Measurements from ENCODE around the gene SLC25A44.

SLC25A44 gene

GRCh38 chr1:156151093-156151688, 42.7 kb upstream of the SLC25A44 start:
- Histone ChIP-seq H3K9ac (ENCODE audit: low read depth in 1 of 2, low read length in 2 of 2) (no peak overlapping the region), H3K27ac (ENCODE audit: low read depth, low read length) (peak overlapping the region; percentile 3), H3K4me1 (ENCODE audit: control insufficient read depth in 1 of 2, insufficient read depth in 2 of 2, low read length in 2 of 2) (peaks cover 30 to 38% of the 10 kb centered on the region in 2 donors), H3K4me3 (ENCODE audit: low read depth in 1 of 2, low read length in 2 of 2) (no peak overlapping the region), H3K9me3 (ENCODE audit: control insufficient read depth in 1 of 2, low read length in 2 of 2) (no peaks in the 10 kb centered on the region), H3K27me3 (ENCODE audit: control insufficient read depth in 1 of 2, insufficient read depth in 2 of 2, low read length in 2 of 2) (no peaks in the 10 kb centered on the region), H3K36me3 (ENCODE audit: control insufficient read depth in 1 of 2, insufficient read depth in 2 of 2, low read length in 2 of 2) (no peaks in the 10 kb centered on the region)

DNA sequence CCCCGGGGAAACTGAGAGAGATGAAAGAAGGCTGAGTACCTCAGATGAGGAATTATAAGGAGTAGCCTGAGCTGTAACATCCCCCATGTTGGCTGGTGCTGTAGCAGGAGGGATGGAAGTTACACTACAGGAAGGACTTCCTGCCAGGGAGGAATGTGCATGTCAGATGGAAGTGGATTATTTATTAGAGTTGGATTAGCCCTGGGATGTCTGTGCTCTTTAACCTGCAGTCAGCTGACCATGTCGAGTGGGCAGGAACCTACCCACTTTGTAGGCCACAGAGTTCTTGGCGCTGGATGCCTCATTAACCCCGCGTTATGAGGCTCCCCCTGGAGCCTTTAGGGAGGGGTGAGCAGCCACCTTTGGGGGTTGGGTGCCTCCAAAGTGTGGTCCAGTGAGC, 41.3 kb upstream of the SLC25A44 start:
- no peak overlapping the region for H3K4me3 ChIP-seq (ENCODE audit: low read depth in 1 of 2, low read length in 2 of 2)
- no peaks in the 10 kb centered on the region for H3K9me3 ChIP-seq (ENCODE audit: control insufficient read depth in 1 of 2, low read length in 2 of 2)
- H3K9ac ChIP-seq (ENCODE audit: low read depth in 1 of 2, low read length in 2 of 2), result no peak overlapping the region
- H3K36me3 ChIP-seq (ENCODE audit: control insufficient read depth in 1 of 2, insufficient read depth in 2 of 2, low read length in 2 of 2), result no peaks in the 10 kb centered on the region
- no peak overlapping the region for H3K27ac ChIP-seq (ENCODE audit: low read depth, low read length)
- H3K4me1 ChIP-seq (ENCODE audit: control insufficient read depth in 1 of 2, insufficient read depth in 2 of 2, low read length in 2 of 2), result peaks cover 21 to 27% of the 10 kb centered on the region in 2 donors
- no peaks in the 10 kb centered on the region for H3K27me3 ChIP-seq (ENCODE audit: control insufficient read depth in 1 of 2, insufficient read depth in 2 of 2, low read length in 2 of 2)

GRCh38 chr1:156153362-156153761, 40.5 kb upstream of the SLC25A44 start, which contains the start of gene SEMA4A:
Gene SEMA4A (plus strand): TSS chr1:156153585. CDS start chr1:156154579, 994 bp downstream.
- no peaks in the 10 kb centered on the region for H3K9me3 ChIP-seq (ENCODE audit: control insufficient read depth in 1 of 2, low read length in 2 of 2)
- no peaks in the 10 kb centered on the region for H3K27me3 ChIP-seq (ENCODE audit: control insufficient read depth in 1 of 2, insufficient read depth in 2 of 2, low read length in 2 of 2)
- peak within 1 kb of the TSS in 1 of 2 donors; percentile 22 for H3K4me3 ChIP-seq (ENCODE audit: low read depth in 1 of 2, low read length in 2 of 2)
- peaks cover 21 to 22% of the 10 kb centered on the region in 2 donors for H3K4me1 ChIP-seq (ENCODE audit: control insufficient read depth in 1 of 2, insufficient read depth in 2 of 2, low read length in 2 of 2)
- H3K36me3 ChIP-seq (ENCODE audit: control insufficient read depth in 1 of 2, insufficient read depth in 2 of 2, low read length in 2 of 2), result no peaks in the 10 kb centered on the region
- no peak within 1 kb of the TSS for H3K9ac ChIP-seq (ENCODE audit: low read depth in 1 of 2, low read length in 2 of 2)
- H3K27ac ChIP-seq (ENCODE audit: low read depth, low read length), result no peak within 1 kb of the TSS

- no peak overlapping the region for H3K9ac ChIP-seq (ENCODE audit: low read depth in 1 of 2, low read length in 2 of 2)
- H3K27ac ChIP-seq (ENCODE audit: low read depth, low read length), result no peak overlapping the region
- no peaks in the 10 kb centered on the region for H3K36me3 ChIP-seq (ENCODE audit: control insufficient read depth in 1 of 2, insufficient read depth in 2 of 2, low read length in 2 of 2)
- H3K27me3 ChIP-seq (ENCODE audit: control insufficient read depth in 1 of 2, insufficient read depth in 2 of 2, low read length in 2 of 2), result no peaks in the 10 kb centered on the region
- peak overlapping the region; percentile 22 to 23 for H3K4me3 ChIP-seq (ENCODE audit: low read depth in 1 of 2, low read length in 2 of 2)
- peaks cover 21 to 22% of the 10 kb centered on the region in 2 donors for H3K4me1 ChIP-seq (ENCODE audit: control insufficient read depth in 1 of 2, insufficient read depth in 2 of 2, low read length in 2 of 2)
- no peaks in the 10 kb centered on the region for H3K9me3 ChIP-seq (ENCODE audit: control insufficient read depth in 1 of 2, low read length in 2 of 2)
These were observed 39.6 kb upstream of the SLC25A44 start for GRCh38 chr1:156154317-156154749.

- H3K27me3 ChIP-seq (ENCODE audit: control insufficient read depth in 1 of 2, insufficient read depth in 2 of 2, low read length in 2 of 2), result no peaks in the 10 kb centered on the region
- H3K4me1 ChIP-seq (ENCODE audit: control insufficient read depth in 1 of 2, insufficient read depth in 2 of 2, low read length in 2 of 2), result peaks cover 16 to 18% of the 10 kb centered on the region in 2 donors
- H3K36me3 ChIP-seq (ENCODE audit: control insufficient read depth in 1 of 2, insufficient read depth in 2 of 2, low read length in 2 of 2), result no peaks in the 10 kb centered on the region
- no peak overlapping the region for H3K9ac ChIP-seq (ENCODE audit: low read depth in 1 of 2, low read length in 2 of 2)
- no peak overlapping the region for H3K4me3 ChIP-seq (ENCODE audit: low read depth in 1 of 2, low read length in 2 of 2)
- no peaks in the 10 kb centered on the region for H3K9me3 ChIP-seq (ENCODE audit: control insufficient read depth in 1 of 2, low read length in 2 of 2)
- no peak overlapping the region for H3K27ac ChIP-seq (ENCODE audit: low read depth, low read length)
These were observed 38.0 kb upstream of the SLC25A44 start for GRCh38 chr1:156155756-156156510.

DNA sequence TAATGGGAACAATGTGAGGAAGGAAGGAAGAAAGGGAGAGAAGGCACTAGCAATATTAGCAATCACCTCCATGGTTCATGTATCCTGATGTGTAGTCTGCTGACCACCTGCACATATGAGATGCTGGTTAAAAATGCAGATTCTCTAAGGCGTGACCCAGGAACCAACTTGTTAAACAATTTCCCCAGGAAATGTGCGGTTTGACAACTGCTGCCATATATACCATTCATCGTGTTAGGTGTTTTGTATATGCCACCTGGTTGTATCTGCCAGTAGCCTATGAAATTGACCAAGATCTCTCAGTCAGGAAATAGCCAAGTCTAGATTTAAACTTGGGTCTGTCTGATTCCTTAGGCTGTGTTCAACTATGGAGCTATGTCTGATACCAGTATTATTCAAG, 36.4 kb upstream of the SLC25A44 start:
- H3K9me3 ChIP-seq (ENCODE audit: control insufficient read depth in 1 of 2, low read length in 2 of 2), result no peaks in the 10 kb centered on the region
- H3K27ac ChIP-seq (ENCODE audit: low read depth, low read length), result no peak overlapping the region
- H3K9ac ChIP-seq (ENCODE audit: low read depth in 1 of 2, low read length in 2 of 2), result no peak overlapping the region
- peaks cover 22 to 25% of the 10 kb centered on the region in 2 donors for H3K4me1 ChIP-seq (ENCODE audit: control insufficient read depth in 1 of 2, insufficient read depth in 2 of 2, low read length in 2 of 2)
- H3K27me3 ChIP-seq (ENCODE audit: control insufficient read depth in 1 of 2, insufficient read depth in 2 of 2, low read length in 2 of 2), result no peaks in the 10 kb centered on the region
- H3K36me3 ChIP-seq (ENCODE audit: control insufficient read depth in 1 of 2, insufficient read depth in 2 of 2, low read length in 2 of 2), result no peaks in the 10 kb centered on the region
- no peak overlapping the region for H3K4me3 ChIP-seq (ENCODE audit: low read depth in 1 of 2, low read length in 2 of 2)

DNA sequence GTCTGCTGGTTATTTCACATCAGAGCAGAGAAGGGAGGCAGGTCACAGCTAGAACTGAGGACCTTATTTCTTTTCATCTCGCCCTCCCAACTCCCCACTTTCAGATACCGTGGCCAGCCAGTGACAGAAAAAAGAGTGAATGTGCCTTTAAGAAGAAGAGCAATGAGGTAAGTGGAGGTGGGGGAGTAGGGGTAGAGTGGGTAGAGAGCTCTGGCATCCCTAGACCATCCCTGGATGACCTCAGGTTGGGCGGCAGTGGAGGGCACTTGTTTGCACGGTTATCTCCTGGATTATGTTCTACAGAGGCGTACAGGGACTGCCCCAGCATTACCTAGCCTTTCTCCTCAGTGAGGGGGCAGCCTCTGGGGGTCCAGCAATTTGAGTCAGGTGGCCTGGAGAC, 35.9 kb upstream of the SLC25A44 start:
- H3K27ac ChIP-seq (ENCODE audit: low read depth, low read length), result no peak overlapping the region
- no peaks in the 10 kb centered on the region for H3K36me3 ChIP-seq (ENCODE audit: control insufficient read depth in 1 of 2, insufficient read depth in 2 of 2, low read length in 2 of 2)
- H3K9me3 ChIP-seq (ENCODE audit: control insufficient read depth in 1 of 2, low read length in 2 of 2), result no peaks in the 10 kb centered on the region
- H3K9ac ChIP-seq (ENCODE audit: low read depth in 1 of 2, low read length in 2 of 2), result no peak overlapping the region
- H3K4me1 ChIP-seq (ENCODE audit: control insufficient read depth in 1 of 2, insufficient read depth in 2 of 2, low read length in 2 of 2), result peaks cover 24 to 30% of the 10 kb centered on the region in 2 donors
- H3K4me3 ChIP-seq (ENCODE audit: low read depth in 1 of 2, low read length in 2 of 2), result no peak overlapping the region
- H3K27me3 ChIP-seq (ENCODE audit: control insufficient read depth in 1 of 2, insufficient read depth in 2 of 2, low read length in 2 of 2), result no peaks in the 10 kb centered on the region

DNA sequence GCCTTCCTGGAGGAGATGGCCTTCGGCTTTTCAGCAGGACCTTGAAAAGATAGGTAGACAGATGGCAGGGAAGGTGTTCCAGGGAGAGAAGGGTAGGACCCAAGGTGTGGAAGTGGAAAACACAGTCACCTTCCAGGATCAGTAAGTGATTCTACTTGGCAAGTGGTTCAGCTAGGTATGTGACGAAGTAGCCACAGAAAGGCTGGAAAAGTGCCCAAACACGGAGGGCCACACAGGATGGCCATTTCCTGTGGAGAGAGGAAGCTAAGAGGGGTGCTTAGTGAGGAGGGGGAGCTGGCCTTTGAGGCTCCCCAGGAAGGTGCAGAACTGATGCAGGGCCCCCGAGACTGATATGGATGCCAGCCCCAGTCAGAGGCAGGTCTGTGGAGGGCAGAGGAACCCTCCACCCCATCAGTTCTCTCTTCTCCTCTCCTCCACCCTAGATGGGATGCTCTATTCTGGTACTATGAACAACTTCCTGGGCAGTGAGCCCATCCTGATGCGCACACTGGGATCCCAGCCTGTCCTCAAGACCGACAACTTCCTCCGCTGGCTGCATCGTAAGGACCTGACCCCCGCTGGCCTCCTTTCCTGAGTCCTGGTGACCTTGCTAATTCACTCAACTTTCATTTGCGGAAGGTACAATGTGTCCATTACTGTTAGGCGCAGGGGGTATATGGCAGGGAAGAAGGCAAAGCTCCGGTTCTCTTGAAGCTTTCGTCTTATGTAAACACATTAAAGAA, 33.7 kb upstream of the SLC25A44 start:
- H3K4me3 ChIP-seq (ENCODE audit: low read depth in 1 of 2, low read length in 2 of 2), result peak overlapping the region in 1 of 2 donors; percentile 53
- H3K9ac ChIP-seq (ENCODE audit: low read depth in 1 of 2, low read length in 2 of 2), result peak overlapping the region in 1 of 2 donors; percentile 13
- H3K27me3 ChIP-seq (ENCODE audit: control insufficient read depth in 1 of 2, insufficient read depth in 2 of 2, low read length in 2 of 2), result no peaks in the 10 kb centered on the region
- no peaks in the 10 kb centered on the region for H3K9me3 ChIP-seq (ENCODE audit: control insufficient read depth in 1 of 2, low read length in 2 of 2)
- H3K36me3 ChIP-seq (ENCODE audit: control insufficient read depth in 1 of 2, insufficient read depth in 2 of 2, low read length in 2 of 2), result no peaks in the 10 kb centered on the region
- no peak overlapping the region for H3K27ac ChIP-seq (ENCODE audit: low read depth, low read length)
- H3K4me1 ChIP-seq (ENCODE audit: control insufficient read depth in 1 of 2, insufficient read depth in 2 of 2, low read length in 2 of 2), result peaks cover 14 to 24% of the 10 kb centered on the region in 2 donors

DNA sequence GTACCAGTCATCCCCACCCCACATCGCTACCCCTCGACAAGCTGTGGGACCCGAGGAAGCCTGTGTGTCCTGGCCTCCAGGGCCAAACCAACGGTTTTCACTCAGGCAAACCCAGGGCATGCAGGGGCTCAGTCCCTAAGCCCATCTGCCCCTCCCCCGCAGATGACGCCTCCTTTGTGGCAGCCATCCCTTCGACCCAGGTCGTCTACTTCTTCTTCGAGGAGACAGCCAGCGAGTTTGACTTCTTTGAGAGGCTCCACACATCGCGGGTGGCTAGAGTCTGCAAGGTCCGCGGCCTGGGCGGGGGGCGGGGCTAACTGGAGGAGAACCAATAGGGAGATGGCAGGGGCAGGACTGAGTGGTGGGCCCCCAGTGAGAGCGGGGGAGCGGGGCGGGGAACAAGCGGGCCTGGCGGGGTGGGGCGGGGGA, 33.1 kb upstream of the SLC25A44 start:
- Histone ChIP-seq H3K36me3 (ENCODE audit: control insufficient read depth in 1 of 2, insufficient read depth in 2 of 2, low read length in 2 of 2) (no peaks in the 10 kb centered on the region), H3K4me1 (ENCODE audit: control insufficient read depth in 1 of 2, insufficient read depth in 2 of 2, low read length in 2 of 2) (peaks cover 14 to 18% of the 10 kb centered on the region in 2 donors), H3K4me3 (ENCODE audit: low read depth in 1 of 2, low read length in 2 of 2) (peak overlapping the region; percentile 44 to 53), H3K9me3 (ENCODE audit: control insufficient read depth in 1 of 2, low read length in 2 of 2) (no peaks in the 10 kb centered on the region), H3K27me3 (ENCODE audit: control insufficient read depth in 1 of 2, insufficient read depth in 2 of 2, low read length in 2 of 2) (no peaks in the 10 kb centered on the region), H3K9ac (ENCODE audit: low read depth in 1 of 2, low read length in 2 of 2) (peak overlapping the region in 1 of 2 donors; percentile 13), H3K27ac (ENCODE audit: low read depth, low read length) (no peak overlapping the region)
